ENCODE results near the gene PAQR8.

DNA sequence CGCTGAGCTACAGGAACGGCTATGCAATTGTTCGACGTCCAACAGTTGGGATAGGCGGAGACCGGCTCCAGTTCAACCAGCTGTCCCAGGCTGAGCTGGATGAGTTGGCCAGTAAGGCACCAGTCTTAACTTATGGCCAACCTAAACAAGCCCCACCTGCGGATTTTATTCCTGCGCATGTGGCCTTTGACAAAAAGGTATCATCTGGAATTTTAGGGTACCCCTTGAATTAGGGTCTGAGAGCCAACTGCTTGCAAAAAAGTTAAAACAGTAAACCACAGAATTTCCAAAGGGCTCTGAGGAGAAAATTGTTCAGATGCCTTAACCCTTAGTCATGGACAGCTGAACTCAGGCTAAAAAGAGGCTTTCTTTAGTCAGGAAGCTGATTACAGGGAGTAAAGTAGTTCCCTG is 62.0 kb downstream of the PAQR8 start:
- TF ChIP-seq, protein P1, sequence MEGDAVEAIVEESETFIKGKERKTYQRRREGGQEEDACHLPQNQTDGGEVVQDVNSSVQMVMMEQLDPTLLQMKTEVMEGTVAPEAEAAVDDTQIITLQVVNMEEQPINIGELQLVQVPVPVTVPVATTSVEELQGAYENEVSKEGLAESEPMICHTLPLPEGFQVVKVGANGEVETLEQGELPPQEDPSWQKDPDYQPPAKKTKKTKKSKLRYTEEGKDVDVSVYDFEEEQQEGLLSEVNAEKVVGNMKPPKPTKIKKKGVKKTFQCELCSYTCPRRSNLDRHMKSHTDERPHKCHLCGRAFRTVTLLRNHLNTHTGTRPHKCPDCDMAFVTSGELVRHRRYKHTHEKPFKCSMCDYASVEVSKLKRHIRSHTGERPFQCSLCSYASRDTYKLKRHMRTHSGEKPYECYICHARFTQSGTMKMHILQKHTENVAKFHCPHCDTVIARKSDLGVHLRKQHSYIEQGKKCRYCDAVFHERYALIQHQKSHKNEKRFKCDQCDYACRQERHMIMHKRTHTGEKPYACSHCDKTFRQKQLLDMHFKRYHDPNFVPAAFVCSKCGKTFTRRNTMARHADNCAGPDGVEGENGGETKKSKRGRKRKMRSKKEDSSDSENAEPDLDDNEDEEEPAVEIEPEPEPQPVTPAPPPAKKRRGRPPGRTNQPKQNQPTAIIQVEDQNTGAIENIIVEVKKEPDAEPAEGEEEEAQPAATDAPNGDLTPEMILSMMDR (IDR thresholded peaks at IDR 0.05): no peak
- TF ChIP-seq POLR2A (IDR thresholded peaks at IDR 0.05) (no peak), EP300 (IDR thresholded peaks at IDR 0.05) (no peak)
